ENCODE measurements around the gene SLC35F1. TPM values are rescaled to one million over a fixed set of nuclear protein-coding genes. Genes with fewer than 3 reads are reported as not detected.
A peak's percentile ranks its signal among the peaks of the same experiment; 100 is the strongest.

The SLC35F1 gene
- total and polyA plus RNA-seq, 7 donors, result 0.04 to 0.32 (median 0.14) TPM; not detected in 1

GRCh38 chr6:117908246-117909068, 1.4 kb downstream of the SLC35F1 start:
- DNase-seq (no peak), ATAC-seq (no peak)
- H3K27ac ChIP-seq, result no peak overlapping the region
- intact Hi-C loops (cut with DNase I), result no loop called here
- no peaks in the 10 kb centered on the region for H3K36me3 ChIP-seq (ENCODE audit: insufficient read depth in 1 of 2, low read depth in 1 of 2)
- H3K9me3 ChIP-seq, result no peaks in the 10 kb centered on the region
- peak overlapping the region; percentile 73 for H3K4me3 ChIP-seq
- no peak for TF ChIP-seq CTCF (IDR thresholded peaks at IDR 0.05)
- H3K27me3 ChIP-seq (ENCODE audit: insufficient read depth in 3 of 3, low read length in 2 of 3), result peaks cover 4 to 63% (median 13%) of the 10 kb centered on the region in 3 donors
- peaks cover 6% of the 10 kb centered on the region for H3K4me1 ChIP-seq
- 6 to 8% (median 7%) methylated on average over 38 to 45 of the region's 45 CpGs for WGBS, 3 donors

- intact Hi-C loops (cut with DNase I), result no loop called here
- Histone ChIP-seq H3K9me3 (no peaks in the 10 kb centered on the region), H3K27ac (no peak overlapping the region), H3K4me3 (no peak overlapping the region), H3K27me3 (ENCODE audit: insufficient read depth in 3 of 3, low read length in 2 of 3) (peaks cover 4 to 56% (median 13%) of the 10 kb centered on the region in 3 donors), H3K36me3 (ENCODE audit: insufficient read depth in 1 of 2, low read depth in 1 of 2) (no peaks in the 10 kb centered on the region), H3K4me1 (peaks cover 6% of the 10 kb centered on the region)
- ATAC-seq (no peak), DNase-seq (no peak)
- WGBS, 3 donors, result 90 to 92% (median 90%) methylated on average over 5 of the region's 5 CpGs
- no peak for TF ChIP-seq CTCF (IDR thresholded peaks at IDR 0.05)
Measured at GRCh38 chr6:117909638-117910037, 2.6 kb downstream of the SLC35F1 start.

DNA sequence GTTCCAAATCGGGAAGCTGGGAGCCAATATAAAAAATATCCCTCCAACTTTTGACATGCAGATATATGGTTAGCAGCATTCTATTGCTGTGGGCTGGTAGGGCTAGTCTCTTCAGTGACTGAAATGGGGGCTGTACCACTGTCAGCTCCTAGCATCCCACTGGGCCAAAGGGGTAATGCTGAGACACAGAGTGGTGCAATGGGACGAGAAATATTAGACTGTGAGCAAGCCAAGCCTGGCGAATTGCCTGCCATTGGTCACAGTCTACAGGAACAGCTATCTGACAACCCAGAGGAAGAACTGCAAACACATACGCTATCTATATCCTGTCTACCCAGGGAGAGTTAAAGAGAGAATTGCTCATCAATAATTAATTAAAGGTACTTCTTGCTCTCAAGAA, 3.5 kb downstream of the SLC35F1 start:
- Histone ChIP-seq H3K9me3 (no peaks in the 10 kb centered on the region), H3K4me3 (no peak overlapping the region), H3K27me3 (ENCODE audit: insufficient read depth in 3 of 3, low read length in 2 of 3) (peaks cover 2 to 47% (median 11%) of the 10 kb centered on the region in 3 donors), H3K4me1 (peaks cover 6% of the 10 kb centered on the region), H3K36me3 (ENCODE audit: insufficient read depth in 1 of 2, low read depth in 1 of 2) (no peaks in the 10 kb centered on the region), H3K27ac (no peak overlapping the region)
- TF ChIP-seq CTCF (IDR thresholded peaks at IDR 0.05), result no peak
- ATAC-seq (no peak), DNase-seq (no peak)
- intact Hi-C loops (cut with DNase I), result no loop called here
- 66 to 72% (median 68%) methylated on average over 4 of the region's 4 CpGs for WGBS, 3 donors

DNA sequence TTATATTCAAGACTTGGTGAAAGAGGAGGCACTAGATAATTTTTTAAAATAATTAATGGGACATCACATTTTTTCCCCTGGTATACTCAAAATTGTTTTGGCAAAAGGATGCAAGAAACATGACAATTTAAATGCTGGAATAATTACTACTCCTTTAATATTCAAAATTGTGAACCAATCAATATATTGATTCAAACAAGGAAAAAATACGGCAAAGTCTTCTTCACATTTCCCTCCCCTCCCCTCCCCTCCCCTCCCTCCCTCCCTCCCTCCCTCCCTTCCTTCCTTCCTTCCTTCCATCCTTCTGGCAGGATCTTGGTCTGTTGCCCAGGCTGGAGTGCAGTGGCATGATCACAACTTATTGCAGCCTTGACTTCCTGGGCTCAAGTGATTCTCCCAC, 4.1 kb downstream of the SLC35F1 start:
- intact Hi-C loops (cut with DNase I), result no loop called here
- H3K36me3 ChIP-seq (ENCODE audit: insufficient read depth in 1 of 2, low read depth in 1 of 2), result no peaks in the 10 kb centered on the region
- peaks cover 6% of the 10 kb centered on the region for H3K4me1 ChIP-seq
- H3K4me3 ChIP-seq, result no peak overlapping the region
- no peak for DNase-seq
- 70 to 89% (median 75%) methylated on average over 1 of the region's 1 CpG for WGBS, 3 donors
- peaks cover 2 to 41% (median 11%) of the 10 kb centered on the region in 3 donors for H3K27me3 ChIP-seq (ENCODE audit: insufficient read depth in 3 of 3, low read length in 2 of 3)
- no peak overlapping the region for H3K27ac ChIP-seq
- ATAC-seq, result no peak
- no peaks in the 10 kb centered on the region for H3K9me3 ChIP-seq
- no peak for TF ChIP-seq CTCF (IDR thresholded peaks at IDR 0.05)
